HCT116 (cell line): ENCODE measurements around the gene GLUD1. TPM values are rescaled to one million over a fixed set of nuclear protein-coding genes. Genes with fewer than 3 reads are reported as not detected.

Source experiments
- ATAC-seq: fragments of 200-7000 bp; cut with Tn5 transposase; 2 replicates; pipeline ENCODE4 v1.9.1; 2020; ENCODE audit warnings: mild to moderate bottlenecking, moderate library complexity
- BruUV-seq: library from RNA; stranded (reverse); fragments of 400-500 nt; replicated peaks from 2 replicates; lab custom pipeline; 2021; lab: Mats Ljungman, UMichigan
- CTCF ChIA-PET: fragments of 300-600 bp; sonication (Branson Sonifier 250); formaldehyde crosslinking; loops from one replicate; lab custom pipeline; 2021; ENCODE audit warnings: antibody characterized with exemption; lab: Charles Lee
- POLR2A ChIA-PET: fragments of 300-600, 350-600 bp; sonication (Branson Sonifier 250); formaldehyde crosslinking; loops from one replicate; lab custom pipeline; 2021; ENCODE audit warnings: antibody characterized with exemption; lab: Charles Lee
- RAD21 ChIA-PET, 2 experiments: fragments of 300-600 bp; sonication (Branson Sonifier 250); formaldehyde crosslinking; loops; one replicate each; lab custom pipeline; 2023; ENCODE audit warnings: low total read pairs in 2 of 2; ENCODE audit not compliant: uncharacterized antibody in 2 of 2, unreplicated experiment in 2 of 2, low non-redundant PET in 1 of 2; lab: Charles Lee
- DNase-seq: peaks from one replicate; pipeline ENCODE4 v3.0.0-alpha.2; 2010; ENCODE audit warnings: low read depth, low spot score
- H2AFZ ChIP-seq: fragments of 200-600 bp; shearing (Covaris generic), sonication (generic); 2 replicates; pipeline ENCODE4 v1.6.1; 2017; ENCODE audit warnings: low read depth, mixed run types, mixed read lengths, antibody characterized with exemption, low read length; ENCODE audit not compliant: poor library complexity, severe bottlenecking
- H3K27ac ChIP-seq: 2 replicates; pipeline ENCODE4 v1.5.1; 2012; ENCODE audit warnings: low read depth, low read length
- H3K27me3 ChIP-seq: fragments of 200-600 bp; sonication (generic); 2 replicates; pipeline ENCODE4 v1.6.1; 2016; ENCODE audit warnings: mixed run types, low read length, mixed read lengths; ENCODE audit not compliant: insufficient read depth
- H3K36me3 ChIP-seq, 2 experiments: fragments of 200-500 bp in 1 of 2; fragments of 200-600 bp in 1 of 2; sonication (Bioruptor generic) in 1 of 2; sonication (generic) in 1 of 2; 2 replicates each; pipeline versions ENCODE4 v1.5.1 to v1.6.1; 2014 to 2016; ENCODE audit warnings: low read length in 2 of 2, inconsistent platforms in 1 of 2, mixed read lengths in 1 of 2, mixed run types in 1 of 2; ENCODE audit not compliant: insufficient read depth in 2 of 2, control insufficient read depth in 1 of 2
- H3K4me1 ChIP-seq, 2 experiments: fragments of 200-600 bp in 1 of 2; sonication (generic) in 1 of 2; 2 replicates each; pipeline versions ENCODE4 v1.5.1 to v1.6.1; 2012 to 2017; ENCODE audit warnings: low read length in 2 of 2, inconsistent platforms in 1 of 2, mild to moderate bottlenecking in 1 of 2, mixed read lengths in 1 of 2, mixed run types in 1 of 2, moderate library complexity in 1 of 2; ENCODE audit not compliant: insufficient read depth in 2 of 2, control insufficient read depth in 1 of 2
- H3K4me2 ChIP-seq: fragments of 200-600 bp; sonication (generic); 2 replicates; pipeline ENCODE4 v1.6.1; 2017; ENCODE audit warnings: mixed run types, low read length, mixed read lengths
- H3K4me3 ChIP-seq, 2 experiments: fragments of 200-600 bp in 1 of 2; sonication (generic) in 1 of 2; replicated peaks in 1 of 2; 2 replicates each; pipeline ENCODE4 v1.5.1; 2011 to 2016; ENCODE audit warnings: low read length in 2 of 2, control low read depth in 1 of 2, low read depth in 1 of 2, mild to moderate bottlenecking in 1 of 2, mixed read lengths in 1 of 2, mixed run types in 1 of 2
- H3K79me2 ChIP-seq: fragments of 200-600 bp; sonication (generic); 2 replicates; pipeline ENCODE4 v1.6.1; 2017; ENCODE audit warnings: mild to moderate bottlenecking, mixed run types, low read length, moderate library complexity, mixed read lengths; ENCODE audit not compliant: insufficient read depth
- H3K9ac ChIP-seq: fragments of 200-600 bp; sonication (generic); 2 replicates; pipeline ENCODE4 v1.6.1; 2016; ENCODE audit warnings: low read length, mixed read lengths
- H3K9me2 ChIP-seq: fragments of 200-600 bp; sonication (generic), shearing (Covaris generic); 2 replicates; pipeline ENCODE4 v1.6.1; 2017; ENCODE audit warnings: mixed run types, mild to moderate bottlenecking, moderate library complexity; ENCODE audit not compliant: insufficient read depth
- H3K9me3 ChIP-seq, 2 experiments: fragments of 200-500 bp in 1 of 2; fragments of 200-600 bp in 1 of 2; sonication (Bioruptor generic) in 1 of 2; sonication (generic) in 1 of 2; 2 replicates each; pipeline ENCODE4 v1.6.1; 2014 to 2017; ENCODE audit warnings: low read length in 2 of 2, mixed read lengths in 2 of 2, inconsistent platforms in 1 of 2, low read depth in 1 of 2, mild to moderate bottlenecking in 1 of 2, mixed run types in 1 of 2, moderate library complexity in 1 of 2; ENCODE audit not compliant: control insufficient read depth in 1 of 2, insufficient read depth in 1 of 2
- H4K20me1 ChIP-seq: fragments of 200-600 bp; sonication (generic), shearing (Covaris generic); 2 replicates; pipeline ENCODE4 v1.6.1; 2017; ENCODE audit warnings: mixed run types, mild to moderate bottlenecking, moderate library complexity; ENCODE audit not compliant: insufficient read depth
- ATF3 ChIP-seq: IDR thresholded peaks from 2 replicates; pipeline ENCODE4 v1.6.1; 2012
- CBX3 ChIP-seq: IDR thresholded peaks from 2 replicates; pipeline ENCODE4 v1.6.1; 2012; ENCODE audit warnings: low read depth
- CEBPB ChIP-seq: IDR thresholded peaks from 2 replicates; pipeline ENCODE4 v1.6.1; 2012; ENCODE audit warnings: low read depth
- CTCF ChIP-seq, 3 experiments: fragments of 200-600 bp in 1 of 3; sonication (generic) in 1 of 3; IDR thresholded peaks in 2 of 3; conservative IDR thresholded peaks in 1 of 3; 2 replicates each; pipeline ENCODE4 v1.5.1; 2012 to 2017; ENCODE audit warnings: low read depth in 2 of 3, low read length in 2 of 3, antibody characterized with exemption in 1 of 3, borderline replicate concordance in 1 of 3, control low read depth in 1 of 3, mild to moderate bottlenecking in 1 of 3, mixed read lengths in 1 of 3, mixed run types in 1 of 3, moderate library complexity in 1 of 3; ENCODE audit not compliant: insufficient read depth in 1 of 3
- ELF1 ChIP-seq: IDR thresholded peaks from 2 replicates; pipeline ENCODE4 v1.6.1; 2012; ENCODE audit warnings: low read depth, borderline replicate concordance
- EZH2 ChIP-seq: fragments of 200-600 bp; sonication (generic); IDR thresholded peaks from 2 replicates; pipeline ENCODE4 v1.6.1; 2017; ENCODE audit warnings: antibody characterized with exemption, mixed run types
- EZH2phosphoT487 ChIP-seq: fragments of 200-600 bp; IDR thresholded peaks from 2 replicates; pipeline ENCODE4 v1.6.1; 2018; ENCODE audit warnings: antibody characterized with exemption, borderline replicate concordance
- FOSL1 ChIP-seq: IDR thresholded peaks from 2 replicates; pipeline ENCODE4 v1.6.1; 2012; ENCODE audit warnings: low read depth
- JUND ChIP-seq: IDR thresholded peaks from 2 replicates; pipeline ENCODE4 v1.6.1; 2012
- POLR2A ChIP-seq: IDR thresholded peaks from 2 replicates; pipeline ENCODE4 v1.7.0; 2011; ENCODE audit warnings: borderline replicate concordance; ENCODE audit not compliant: insufficient read depth, insufficient read length; ENCODE audit errors: extremely low read depth
- POLR2AphosphoS5 ChIP-seq: IDR thresholded peaks from 2 replicates; pipeline ENCODE4 v1.6.1; 2011; ENCODE audit warnings: mild to moderate bottlenecking, low read depth, low read length, moderate library complexity
- RAD21 ChIP-seq: IDR thresholded peaks from 2 replicates; pipeline ENCODE4 v1.6.1; 2012; ENCODE audit warnings: low read depth, mild to moderate bottlenecking
- SIN3A ChIP-seq: IDR thresholded peaks from 2 replicates; pipeline ENCODE4 v1.6.1; 2012; ENCODE audit warnings: low read depth
- SP1 ChIP-seq: IDR thresholded peaks from 2 replicates; pipeline ENCODE4 v1.6.1; 2012; ENCODE audit warnings: low read depth
- TCF7L2 ChIP-seq: IDR thresholded peaks from 2 replicates; pipeline ENCODE4 v1.7.0; 2011; ENCODE audit warnings: borderline replicate concordance, inconsistent platforms; ENCODE audit not compliant: insufficient read depth, insufficient read length; ENCODE audit errors: extremely low read depth
- YY1 ChIP-seq: IDR thresholded peaks from 2 replicates; pipeline ENCODE4 v1.6.1; 2011; ENCODE audit warnings: low read length, low read depth, moderate library complexity, mild to moderate bottlenecking; ENCODE audit not compliant: insufficient replicate concordance; ENCODE audit errors: extremely low read depth
- intact Hi-C: fragments of 100-400 bp; cut with micrococcal nuclease; formaldehyde crosslinking; loops from 2 replicates; pipeline ENCODE4 v1.10.0; 2022
- total RNA-seq: library from RNA; stranded (reverse); gene quantifications from one replicate; pipeline ENCODE4 v1.2.1, GENCODE V29; 2021; ENCODE audit not compliant: unreplicated experiment
- TF ChIP-seq, protein P1 (sequence below): IDR thresholded peaks from 2 replicates; pipeline ENCODE4 v1.6.1; 2011; ENCODE audit warnings: mild to moderate bottlenecking, low read length, moderate library complexity; ENCODE audit not compliant: insufficient replicate concordance; ENCODE audit errors: extremely low read depth
- TF ChIP-seq, protein P2 (sequence below): IDR thresholded peaks from 2 replicates; pipeline ENCODE4 v1.6.1; 2012

Gene GLUD1
- total RNA-seq, 1 experiment from 2014 or later, result 131 TPM

- Histone ChIP-seq H3K9ac (no peak overlapping the region), H3K9me3 (no peaks in the 10 kb centered on the region), H3K4me2 (no peak overlapping the region), H3K27me3 (no peaks in the 10 kb centered on the region), H3K27ac (no peak overlapping the region), H2AFZ (no peak overlapping the region), H3K4me1 (no peaks in the 10 kb centered on the region), H3K36me3 (peaks cover 43 to 46% of the 10 kb centered on the region in 2 experiments), H3K79me2 (no peaks in the 10 kb centered on the region), H4K20me1 (no peaks in the 10 kb centered on the region), H3K4me3 (no peak overlapping the region), H3K9me2 (no peaks in the 10 kb centered on the region)
- no peak for TF ChIP-seq CTCF (IDR thresholded peaks at IDR 0.05 in 2 of 3, conservative IDR thresholded peaks at IDR 0.05 in 1 of 3; ENCODE audit: borderline replicate concordance in 1 of 3, insufficient read depth in 1 of 3, low read depth in 2 of 3, low read length in 2 of 3)
- TF ChIP-seq ATF3, result no peak
- TF ChIP-seq POLR2A, result no peak
- TF ChIP-seq EZH2phosphoT487, result no peak
- TF ChIP-seq SP1, result no peak
- no peak for TF ChIP-seq FOSL1
- TF ChIP-seq TCF7L2, result no peak
- TF ChIP-seq YY1, result no peak
- no peak for TF ChIP-seq JUND
- TF ChIP-seq POLR2AphosphoS5, result no peak
- no peak for TF ChIP-seq SIN3A
- TF ChIP-seq, protein P1, sequence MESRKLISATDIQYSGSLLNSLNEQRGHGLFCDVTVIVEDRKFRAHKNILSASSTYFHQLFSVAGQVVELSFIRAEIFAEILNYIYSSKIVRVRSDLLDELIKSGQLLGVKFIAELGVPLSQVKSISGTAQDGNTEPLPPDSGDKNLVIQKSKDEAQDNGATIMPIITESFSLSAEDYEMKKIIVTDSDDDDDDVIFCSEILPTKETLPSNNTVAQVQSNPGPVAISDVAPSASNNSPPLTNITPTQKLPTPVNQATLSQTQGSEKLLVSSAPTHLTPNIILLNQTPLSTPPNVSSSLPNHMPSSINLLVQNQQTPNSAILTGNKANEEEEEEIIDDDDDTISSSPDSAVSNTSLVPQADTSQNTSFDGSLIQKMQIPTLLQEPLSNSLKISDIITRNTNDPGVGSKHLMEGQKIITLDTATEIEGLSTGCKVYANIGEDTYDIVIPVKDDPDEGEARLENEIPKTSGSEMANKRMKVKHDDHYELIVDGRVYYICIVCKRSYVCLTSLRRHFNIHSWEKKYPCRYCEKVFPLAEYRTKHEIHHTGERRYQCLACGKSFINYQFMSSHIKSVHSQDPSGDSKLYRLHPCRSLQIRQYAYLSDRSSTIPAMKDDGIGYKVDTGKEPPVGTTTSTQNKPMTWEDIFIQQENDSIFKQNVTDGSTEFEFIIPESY, result no peak
- TF ChIP-seq, protein P2, sequence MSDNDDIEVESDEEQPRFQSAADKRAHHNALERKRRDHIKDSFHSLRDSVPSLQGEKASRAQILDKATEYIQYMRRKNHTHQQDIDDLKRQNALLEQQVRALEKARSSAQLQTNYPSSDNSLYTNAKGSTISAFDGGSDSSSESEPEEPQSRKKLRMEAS, result no peak
- no peak for TF ChIP-seq CBX3
- no peak for TF ChIP-seq RAD21
- no peak for TF ChIP-seq CEBPB
- no peak for TF ChIP-seq ELF1
- no peak for TF ChIP-seq EZH2
- no peak for ATAC-seq
- DNase-seq, result no peak
- RAD21 ChIA-PET, result no interaction called here
- CTCF ChIA-PET, result no interaction called here
- intact Hi-C loops, result no loop called here
- BruUV-seq, result no TSS peak
- POLR2A ChIA-PET, result no interaction called here
Measured at GRCh38 chr10:87058171-87058570, 36.5 kb downstream of the GLUD1 start.
